ENCODE data around the gene SLC35B2. TPM values are rescaled to one million over a fixed set of nuclear protein-coding genes. Genes with fewer than 3 reads are reported as not detected.

The SLC35B2 gene
- polyA plus RNA-seq, 1 of the 3 experiments (the other 2 are of a cell fraction), result 125 TPM

- Histone ChIP-seq H3K9ac (peak overlapping the region; percentile 14; the same call in 1 of the 2 replicates), H3K9me3 (no peaks in the 10 kb centered on the region), H3K4me1 (ENCODE audit: control insufficient read depth in 1 of 2, insufficient read depth in 2 of 2, low read depth in 1 of 2, low read length in 1 of 2) (peaks cover 11 to 44% of the 10 kb centered on the region in 2 experiments), H3K4me3 (ENCODE audit: low read depth in 2 of 2, low read length in 1 of 2) (peak overlapping the region; percentile 48 to 51; a peak in 3 of 4 replicates), H3K36me3 (replicated peaks in 1 of 2; ENCODE audit: control insufficient read depth in 1 of 2, insufficient read depth in 2 of 2, low read length in 1 of 2) (no peaks in the 10 kb centered on the region), H3K27ac (ENCODE audit: low read depth in 2 of 2, low read length in 1 of 2) (peak overlapping the region in 1 of 2 experiments; percentile 88; a peak in 2 of 4 replicates), H4K20me1 (ENCODE audit: insufficient read depth) (no peaks in the 10 kb centered on the region), H3K79me2 (ENCODE audit: insufficient read depth) (no peaks in the 10 kb centered on the region), H3K4me2 (peak overlapping the region; percentile 81), H3F3A (replicated peaks; ENCODE audit: insufficient read depth) (peaks cover 7% of the 10 kb centered on the region), H2AFZ (ENCODE audit: low read depth) (peak overlapping the region; percentile 91), H3K9me2 (no peaks in the 10 kb centered on the region), H3K27me3 (ENCODE audit: insufficient read depth) (no peaks in the 10 kb centered on the region)
- ChIA-PET CTCF (interaction anchor here (0.6 to 13.7 kb wide), 8 partner anchors 9 to 304 kb away, joined by 3 to 224 read pairs (median 4); no protein-coding TSS in a partner anchor), POLR2A (interaction anchor here (0.7 to 1.4 kb wide), 5 partner anchors 15 to 446 kb away, joined by 3 to 20 read pairs (median 3); partner anchors contain the start of genes HSP90AB1 and SLC35B2)
- no peak for TF ChIP-seq FOXM1 (IDR thresholded peaks at IDR 0.05; ENCODE audit: low read depth)
- TF ChIP-seq SIN3A (IDR thresholded peaks at IDR 0.05; ENCODE audit: borderline replicate concordance, low read depth, low read length), result 0 out of 2 replicates have a peak, but pooled peaks have one; percentile 34
- TF ChIP-seq POLR2AphosphoS5 (IDR thresholded peaks at IDR 0.05; ENCODE audit: low read depth, low read length), result peak; percentile 32; the same call in 1 of the 2 replicates
- TF ChIP-seq MXI1 (IDR thresholded peaks at IDR 0.05; ENCODE audit: low read depth, low read length), result peak; percentile 79
- 0 out of 2 replicates have a peak, but pooled peaks have one; percentile 6 for TF ChIP-seq TCF12 (IDR thresholded peaks at IDR 0.05)
- no peak for TF ChIP-seq ELF1 (IDR thresholded peaks at IDR 0.05)
- TF ChIP-seq MAX (IDR thresholded peaks at IDR 0.05; ENCODE audit: low read depth), result peak; percentile 59; the same call in 1 of the 2 replicates
- 15% methylated on average over 6 of the region's 45 CpGs for WGBS (ENCODE audit: low lambda C conversion rate)
- peak; percentile 92 for DNase-seq
Measured at GRCh38 chr6:44219053-44219814, 38.1 kb downstream of the SLC35B2 start.

GRCh38 chr6:44217332-44218143 lies 39.8 kb downstream of the SLC35B2 start:
- POLR2A ChIA-PET, result no interaction called here
- TF ChIP-seq NFIC (IDR thresholded peaks at IDR 0.05; ENCODE audit: borderline replicate concordance), result no peak
- TF ChIP-seq RAD21 (IDR thresholded peaks at IDR 0.05; ENCODE audit: low read length), result no peak
- TF ChIP-seq USF2 (IDR thresholded peaks at IDR 0.05; ENCODE audit: borderline replicate concordance, low read depth, low read length), result no peak
- no peak for TF ChIP-seq SMC3 (IDR thresholded peaks at IDR 0.05; ENCODE audit: low read depth, low read length)
- no peak for TF ChIP-seq FOSL2 (IDR thresholded peaks at IDR 0.05; ENCODE audit: borderline replicate concordance, low read depth)
- TF ChIP-seq MEF2A (IDR thresholded peaks at IDR 0.05; ENCODE audit: borderline replicate concordance, low read depth), result no peak
- no peak for DNase-seq
- CTCF ChIA-PET, result interaction anchor here (2.4 to 13.7 kb wide), 3 partner anchors 17 to 45 kb away, joined by 10 to 224 read pairs (median 15); no protein-coding TSS in a partner anchor
- H3K36me3 ChIP-seq (replicated peaks in 1 of 2; ENCODE audit: control insufficient read depth in 1 of 2, insufficient read depth in 2 of 2, low read length in 1 of 2), result no peaks in the 10 kb centered on the region
- no peaks in the 10 kb centered on the region for H3K27me3 ChIP-seq (ENCODE audit: insufficient read depth)
- peaks cover 9 to 35% of the 10 kb centered on the region in 2 experiments; a peak in 3 of 4 replicates for H3K4me1 ChIP-seq (ENCODE audit: control insufficient read depth in 1 of 2, insufficient read depth in 2 of 2, low read depth in 1 of 2, low read length in 1 of 2)
- peaks cover 4% of the 10 kb centered on the region for H3F3A ChIP-seq (replicated peaks; ENCODE audit: insufficient read depth)
- no peak overlapping the region for H3K4me3 ChIP-seq (ENCODE audit: low read depth in 2 of 2, low read length in 1 of 2)
- no peaks in the 10 kb centered on the region for H3K79me2 ChIP-seq (ENCODE audit: insufficient read depth)
- H3K27ac ChIP-seq (ENCODE audit: low read depth in 2 of 2, low read length in 1 of 2), result no peak overlapping the region
- H3K4me2 ChIP-seq, result no peak overlapping the region
- no peaks in the 10 kb centered on the region for H4K20me1 ChIP-seq (ENCODE audit: insufficient read depth)
- no peak overlapping the region for H2AFZ ChIP-seq (ENCODE audit: low read depth)
- no peak overlapping the region for H3K9ac ChIP-seq
- H3K9me2 ChIP-seq, result no peaks in the 10 kb centered on the region
- 87% methylated on average over 3 of the region's 16 CpGs for WGBS (ENCODE audit: low lambda C conversion rate)
- H3K9me3 ChIP-seq, result no peaks in the 10 kb centered on the region
